ENCODE data around the gene THADA.

The THADA gene

DNA sequence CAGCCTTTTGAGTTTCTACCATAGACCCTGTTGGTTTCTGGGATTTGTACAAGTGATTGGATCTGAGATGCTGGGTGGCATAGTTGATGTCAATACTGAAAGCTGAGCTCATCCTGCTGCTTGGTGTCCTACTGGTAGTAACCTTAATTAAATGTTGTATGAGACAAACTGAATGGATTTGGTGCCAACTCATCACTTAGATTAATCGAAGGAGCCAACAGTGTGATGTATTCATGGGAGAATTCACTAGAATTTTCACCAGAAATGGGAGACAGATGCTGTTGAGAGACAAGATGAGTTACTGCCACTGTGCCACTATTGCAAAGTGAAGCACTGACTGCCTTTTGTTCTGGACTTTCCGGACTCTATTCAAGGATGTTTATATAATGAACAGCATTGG lies 158.5 kb downstream of the THADA start:
- Histone ChIP-seq H3F3A (ENCODE audit: control insufficient read depth, insufficient read depth) (no peaks in the 10 kb centered on the region), H3K36me3 (ENCODE audit: control insufficient read depth, low read length) (no peaks in the 10 kb centered on the region; the same call in 1 of the 2 replicates), H3K4me3 (ENCODE audit: low read length) (no peak overlapping the region), H3K79me2 (ENCODE audit: control insufficient read depth, low read length) (no peaks in the 10 kb centered on the region), H3K27me3 (ENCODE audit: control insufficient read depth, low read length) (no peaks in the 10 kb centered on the region), H3K4me1 (ENCODE audit: control insufficient read depth, low read length) (no peaks in the 10 kb centered on the region), H3K4me2 (ENCODE audit: low read length) (no peak overlapping the region), H3K27ac (ENCODE audit: low read depth, low read length) (no peak overlapping the region), H3K9me3 (ENCODE audit: control insufficient read depth, insufficient read depth, low read length) (no peaks in the 10 kb centered on the region), H4K20me1 (ENCODE audit: control insufficient read depth, insufficient read depth, low read depth, low read length) (no peaks in the 10 kb centered on the region), H3K9me2 (replicated peaks; ENCODE audit: control insufficient read depth, low read length) (no peaks in the 10 kb centered on the region)
- TF ChIP-seq EZH2phosphoT487 (IDR thresholded peaks at IDR 0.05; ENCODE audit: borderline replicate concordance, low read length): no peak
- TF ChIP-seq, protein P1, sequence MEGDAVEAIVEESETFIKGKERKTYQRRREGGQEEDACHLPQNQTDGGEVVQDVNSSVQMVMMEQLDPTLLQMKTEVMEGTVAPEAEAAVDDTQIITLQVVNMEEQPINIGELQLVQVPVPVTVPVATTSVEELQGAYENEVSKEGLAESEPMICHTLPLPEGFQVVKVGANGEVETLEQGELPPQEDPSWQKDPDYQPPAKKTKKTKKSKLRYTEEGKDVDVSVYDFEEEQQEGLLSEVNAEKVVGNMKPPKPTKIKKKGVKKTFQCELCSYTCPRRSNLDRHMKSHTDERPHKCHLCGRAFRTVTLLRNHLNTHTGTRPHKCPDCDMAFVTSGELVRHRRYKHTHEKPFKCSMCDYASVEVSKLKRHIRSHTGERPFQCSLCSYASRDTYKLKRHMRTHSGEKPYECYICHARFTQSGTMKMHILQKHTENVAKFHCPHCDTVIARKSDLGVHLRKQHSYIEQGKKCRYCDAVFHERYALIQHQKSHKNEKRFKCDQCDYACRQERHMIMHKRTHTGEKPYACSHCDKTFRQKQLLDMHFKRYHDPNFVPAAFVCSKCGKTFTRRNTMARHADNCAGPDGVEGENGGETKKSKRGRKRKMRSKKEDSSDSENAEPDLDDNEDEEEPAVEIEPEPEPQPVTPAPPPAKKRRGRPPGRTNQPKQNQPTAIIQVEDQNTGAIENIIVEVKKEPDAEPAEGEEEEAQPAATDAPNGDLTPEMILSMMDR (IDR thresholded peaks at IDR 0.05; ENCODE audit: low read depth, low read length, poor library complexity, severe bottlenecking): no peak

DNA sequence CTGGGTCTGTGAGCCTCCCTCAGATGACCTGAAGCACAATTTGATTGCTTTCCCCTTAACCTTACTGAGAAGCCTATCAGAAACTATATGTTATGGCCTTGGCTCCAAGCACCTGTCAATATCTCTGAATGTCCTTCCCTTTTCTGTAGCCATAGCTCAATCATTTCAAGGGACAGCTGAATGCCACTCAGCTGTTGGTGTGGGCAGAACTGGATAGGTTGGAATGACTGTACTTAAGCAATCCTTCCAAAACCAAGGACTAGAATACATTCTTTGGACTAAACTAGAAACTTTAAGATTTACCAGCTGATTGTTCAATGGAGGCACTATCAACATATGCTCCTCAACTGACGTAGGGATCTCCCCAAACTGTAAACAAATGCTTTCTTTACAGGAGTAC lies 159.4 kb downstream of the THADA start:
- Histone ChIP-seq H3K4me1 (ENCODE audit: control insufficient read depth, low read length) (no peaks in the 10 kb centered on the region), H3K4me2 (ENCODE audit: low read length) (no peak overlapping the region), H3K9me2 (replicated peaks; ENCODE audit: control insufficient read depth, low read length) (no peaks in the 10 kb centered on the region), H3K4me3 (ENCODE audit: low read length) (no peak overlapping the region), H3F3A (ENCODE audit: control insufficient read depth, insufficient read depth) (no peaks in the 10 kb centered on the region), H4K20me1 (ENCODE audit: control insufficient read depth, insufficient read depth, low read depth, low read length) (no peaks in the 10 kb centered on the region), H3K27ac (ENCODE audit: low read depth, low read length) (no peak overlapping the region), H3K79me2 (ENCODE audit: control insufficient read depth, low read length) (no peaks in the 10 kb centered on the region), H3K9me3 (ENCODE audit: control insufficient read depth, insufficient read depth, low read length) (no peaks in the 10 kb centered on the region), H3K27me3 (ENCODE audit: control insufficient read depth, low read length) (no peaks in the 10 kb centered on the region), H3K36me3 (ENCODE audit: control insufficient read depth, low read length) (no peaks in the 10 kb centered on the region; the same call in 1 of the 2 replicates)
- TF ChIP-seq EZH2phosphoT487 (IDR thresholded peaks at IDR 0.05; ENCODE audit: borderline replicate concordance, low read length): no peak
- TF ChIP-seq, protein P1 (IDR thresholded peaks at IDR 0.05; ENCODE audit: low read depth, low read length, poor library complexity, severe bottlenecking): no peak

DNA sequence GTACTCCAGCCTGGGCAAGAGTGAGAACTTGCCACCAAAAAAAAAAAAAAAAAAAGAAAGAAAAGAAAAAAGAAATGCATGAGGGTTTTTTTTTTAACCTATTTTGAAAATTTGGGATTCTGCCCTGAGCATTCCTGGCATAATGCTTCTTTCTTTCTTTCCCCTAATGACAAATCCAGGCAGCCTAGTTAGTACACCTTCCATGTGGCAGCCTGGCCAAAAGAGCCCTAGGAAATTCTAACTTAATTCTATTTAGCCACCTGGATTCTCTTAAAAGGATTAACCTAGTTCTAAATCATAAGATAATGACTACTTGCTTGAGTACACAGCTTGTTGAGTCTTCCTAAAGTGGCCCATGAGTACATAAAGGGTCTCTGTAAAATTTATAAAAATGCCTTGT lies 160.1 kb downstream of the THADA start:
- Histone ChIP-seq H3F3A (ENCODE audit: control insufficient read depth, insufficient read depth) (no peaks in the 10 kb centered on the region), H3K9me3 (ENCODE audit: control insufficient read depth, insufficient read depth, low read length) (no peaks in the 10 kb centered on the region), H3K4me3 (ENCODE audit: low read length) (no peak overlapping the region), H3K36me3 (ENCODE audit: control insufficient read depth, low read length) (no peaks in the 10 kb centered on the region; the same call in 1 of the 2 replicates), H3K9me2 (replicated peaks; ENCODE audit: control insufficient read depth, low read length) (no peaks in the 10 kb centered on the region), H3K4me1 (ENCODE audit: control insufficient read depth, low read length) (no peaks in the 10 kb centered on the region), H3K27ac (ENCODE audit: low read depth, low read length) (no peak overlapping the region), H3K4me2 (ENCODE audit: low read length) (no peak overlapping the region), H3K79me2 (ENCODE audit: control insufficient read depth, low read length) (no peaks in the 10 kb centered on the region), H4K20me1 (ENCODE audit: control insufficient read depth, insufficient read depth, low read depth, low read length) (no peaks in the 10 kb centered on the region), H3K27me3 (ENCODE audit: control insufficient read depth, low read length) (no peaks in the 10 kb centered on the region)
- TF ChIP-seq, protein P1 (IDR thresholded peaks at IDR 0.05; ENCODE audit: low read depth, low read length, poor library complexity, severe bottlenecking): no peak
- no peak for TF ChIP-seq EZH2phosphoT487 (IDR thresholded peaks at IDR 0.05; ENCODE audit: borderline replicate concordance, low read length)

All from DOHH2 (cell line).